Neural cell (in vitro differentiated cells): ENCODE results near the gene MYOZ2.

Source experiments
- CTCF ChIP-seq: fragments of 450-650 bp; IDR thresholded peaks from 2 replicates; pipeline ENCODE4 v1.5.1; 2014; ENCODE audit warnings: antibody characterized with exemption, mild to moderate bottlenecking, moderate library complexity; ENCODE audit not compliant: poor library complexity, severe bottlenecking
- EP300 ChIP-seq: fragments of 450-650 bp; conservative IDR thresholded peaks from 2 replicates; pipeline ENCODE4 v1.6.1; 2014; ENCODE audit warnings: antibody characterized with exemption, mild to moderate bottlenecking, moderate library complexity; ENCODE audit not compliant: poor library complexity, severe bottlenecking
- EZH2 ChIP-seq: fragments of 200-600, 300-800 bp; shearing (Covaris generic), sonication (generic); IDR thresholded peaks from 2 replicates; pipeline ENCODE4 v1.6.1; 2014; ENCODE audit warnings: antibody characterized with exemption, low read length, borderline replicate concordance, mild to moderate bottlenecking; ENCODE audit not compliant: insufficient read depth, poor library complexity, severe bottlenecking
- POLR2AphosphoS5 ChIP-seq: IDR thresholded peaks from 2 replicates; pipeline ENCODE4 v1.6.1; 2012
- REST ChIP-seq: IDR thresholded peaks from 2 replicates; pipeline ENCODE4 v1.6.1; 2012; ENCODE audit warnings: borderline replicate concordance
- SMC3 ChIP-seq: fragments of 450-650 bp; conservative IDR thresholded peaks from 2 replicates; pipeline ENCODE4 v1.6.1; 2014; ENCODE audit warnings: antibody characterized with exemption, mild to moderate bottlenecking, moderate library complexity; ENCODE audit not compliant: poor library complexity
- TAF1 ChIP-seq: IDR thresholded peaks from 2 replicates; pipeline ENCODE4 v1.6.1; 2012; ENCODE audit warnings: low read depth

GRCh38 chr4:119207051-119207450, 71.4 kb downstream of the MYOZ2 start:
- TF ChIP-seq TAF1, result no peak
- TF ChIP-seq REST, result no peak
- no peak for TF ChIP-seq CTCF
- TF ChIP-seq EP300, result no peak
- TF ChIP-seq SMC3, result no peak
- TF ChIP-seq EZH2, result no peak
- TF ChIP-seq POLR2AphosphoS5, result no peak
